Measurements from ENCODE around the gene LRRC46.

LRRC46 gene

GRCh38 chr17:47831003-47831933 lies at the start of gene LRRC46, which contains the start of gene MRPL10:
Gene LRRC46, plus strand, starts transcription at chr17:47831670. Its CDS starts 320 bp downstream, at chr17:47831990.
Gene MRPL10, minus strand, starts transcription at chr17:47831541. Its CDS starts 30 bp downstream, at chr17:47831511.
- peak; percentile 96 for DNase-seq

- DNase-seq = no peak
Measured at GRCh38 chr17:47785538-47786123, 45.8 kb upstream of the LRRC46 start.

GRCh38 chr17:47789611-47790561 lies 41.6 kb upstream of the LRRC46 start:
- no peak for DNase-seq

GRCh38 chr17:47791025-47791424 lies 40.4 kb upstream of the LRRC46 start:
- DNase-seq = no peak

GRCh38 chr17:47792457-47792856 lies 39.0 kb upstream of the LRRC46 start:
- DNase-seq = no peak

- no peak for DNase-seq
Measured at GRCh38 chr17:47792979-47793378, 38.5 kb upstream of the LRRC46 start.

GRCh38 chr17:47797797-47798196 lies 33.7 kb upstream of the LRRC46 start:
- DNase-seq = no peak

- DNase-seq = no peak
Measured at GRCh38 chr17:47800686-47801085, 30.8 kb upstream of the LRRC46 start.

- no peak for DNase-seq
Measured at GRCh38 chr17:47801176-47801765, 30.2 kb upstream of the LRRC46 start.

- DNase-seq = no peak
Measured at GRCh38 chr17:47801906-47802305, 29.6 kb upstream of the LRRC46 start.

GRCh38 chr17:47802341-47803022 lies 29.0 kb upstream of the LRRC46 start:
- no peak for DNase-seq

GRCh38 chr17:47803201-47803600 lies 28.3 kb upstream of the LRRC46 start:
- no peak for DNase-seq

GRCh38 chr17:47803751-47804150 lies 27.7 kb upstream of the LRRC46 start:
- no peak for DNase-seq

GRCh38 chr17:47804461-47804860 lies 27.0 kb upstream of the LRRC46 start:
- DNase-seq = no peak

- DNase-seq = no peak
Measured at GRCh38 chr17:47806026-47806912, 25.2 kb upstream of the LRRC46 start.

GRCh38 chr17:47806913-47807255 lies 24.6 kb upstream of the LRRC46 start:
- no peak for DNase-seq

- DNase-seq = no peak
Measured at GRCh38 chr17:47807421-47807820, 24.0 kb upstream of the LRRC46 start.

- DNase-seq = no peak
Measured at GRCh38 chr17:47808036-47808829, 23.2 kb upstream of the LRRC46 start.

GRCh38 chr17:47808830-47809480 lies 22.5 kb upstream of the LRRC46 start:
- no peak for DNase-seq
